ENCODE results near the gene LARP1.
"Not testable (repeated sequence)": the region's sequence is repeated elsewhere in the genome, so short reads cannot be mapped to it uniquely, and the experiment has no call there.

Gene LARP1

DNA sequence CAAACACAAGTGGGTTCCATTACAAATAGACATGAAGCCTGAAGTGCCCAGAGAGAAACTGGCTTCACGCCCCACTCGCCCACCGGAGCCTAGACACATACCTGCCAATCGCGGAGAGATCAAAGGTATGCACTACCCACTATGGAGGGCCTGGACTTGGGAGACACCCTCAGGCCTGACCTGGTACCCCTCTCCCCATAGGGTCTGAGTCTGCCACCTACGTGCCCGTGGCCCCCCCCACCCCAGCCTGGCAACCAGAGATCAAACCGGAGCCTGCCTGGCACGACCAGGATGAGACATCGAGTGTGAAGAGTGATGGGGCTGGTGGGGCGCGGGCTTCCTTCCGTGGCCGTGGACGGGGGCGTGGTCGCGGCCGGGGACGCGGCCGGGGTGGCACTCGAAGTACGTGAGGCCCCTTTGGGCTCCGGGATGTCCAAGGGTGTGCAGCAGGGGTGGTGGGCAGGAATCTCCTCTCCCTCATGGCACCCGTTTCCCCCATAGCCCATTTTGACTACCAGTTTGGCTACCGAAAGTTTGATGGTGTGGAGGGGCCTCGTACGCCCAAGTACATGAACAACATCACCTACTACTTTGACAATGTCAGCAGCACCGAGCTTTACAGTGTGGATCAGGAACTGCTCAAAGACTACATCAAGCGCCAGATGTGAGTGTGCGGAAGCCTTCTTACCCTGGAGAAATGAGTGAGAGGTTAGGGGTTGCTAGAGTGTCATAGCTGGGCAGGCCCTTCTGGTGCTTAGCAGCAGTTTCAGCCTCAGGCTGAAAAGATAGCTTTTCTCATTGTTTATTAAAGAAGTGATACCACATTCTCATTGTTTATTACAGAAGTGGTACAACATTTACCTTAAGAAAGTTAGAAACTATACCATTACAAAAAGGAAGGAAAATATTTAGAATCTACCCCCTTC, 38.7 kb downstream of the LARP1 start:
- DNase-seq (ENCODE audit: low read depth in 3 of 3), result no peak

DNA sequence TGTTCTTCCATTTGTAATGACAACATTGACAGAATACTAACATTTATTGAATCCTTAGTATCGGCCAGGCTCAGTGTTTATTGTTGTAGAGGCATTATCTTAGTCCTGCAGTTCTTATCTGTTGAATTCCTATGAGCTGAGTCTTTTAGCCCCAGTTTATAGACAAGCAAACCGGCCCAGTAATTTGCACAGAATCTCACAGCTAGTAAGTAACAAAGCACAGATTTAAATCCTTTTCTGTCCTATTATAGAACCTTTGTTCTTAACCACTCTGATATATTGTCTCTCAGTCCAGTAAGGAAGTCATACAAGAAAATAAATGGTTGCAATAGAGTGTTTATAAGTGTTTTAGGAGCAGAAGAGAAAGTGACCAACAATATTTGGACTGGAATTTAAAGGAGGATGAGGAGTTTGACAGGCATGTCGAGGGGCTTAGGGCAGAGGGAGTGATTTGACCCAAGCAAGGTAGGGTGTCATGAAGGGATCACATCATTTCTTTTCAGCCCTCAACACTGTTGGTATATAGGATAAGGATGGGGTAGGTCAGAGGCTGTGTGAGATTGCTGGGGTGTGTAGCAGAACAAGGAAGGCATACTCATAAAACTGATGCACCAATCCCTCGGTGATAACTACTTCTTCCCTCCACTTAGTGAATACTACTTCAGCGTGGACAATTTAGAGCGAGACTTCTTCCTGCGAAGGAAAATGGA, 39.5 kb downstream of the LARP1 start:
- DNase-seq (ENCODE audit: low read depth in 3 of 3), result no peak

DNA sequence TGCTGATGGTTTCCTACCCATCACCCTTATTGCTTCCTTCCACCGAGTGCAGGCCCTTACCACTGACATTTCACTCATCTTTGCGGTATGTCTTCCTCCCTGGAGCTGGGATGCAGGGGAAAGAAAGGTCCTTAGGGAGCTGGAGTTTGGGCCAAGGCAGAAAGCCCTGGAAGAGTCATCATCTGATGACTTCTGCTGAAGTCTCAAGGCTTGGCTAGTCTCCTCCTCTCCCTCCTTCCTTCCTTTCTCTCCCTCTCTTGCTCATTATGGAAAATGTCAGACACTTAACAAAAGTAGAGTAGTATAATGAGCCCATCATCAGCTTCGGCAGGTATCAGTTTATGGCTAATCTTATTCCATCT, 40.0 kb downstream of the LARP1 start:
- no peak for DNase-seq (ENCODE audit: low read depth in 3 of 3)

DNA sequence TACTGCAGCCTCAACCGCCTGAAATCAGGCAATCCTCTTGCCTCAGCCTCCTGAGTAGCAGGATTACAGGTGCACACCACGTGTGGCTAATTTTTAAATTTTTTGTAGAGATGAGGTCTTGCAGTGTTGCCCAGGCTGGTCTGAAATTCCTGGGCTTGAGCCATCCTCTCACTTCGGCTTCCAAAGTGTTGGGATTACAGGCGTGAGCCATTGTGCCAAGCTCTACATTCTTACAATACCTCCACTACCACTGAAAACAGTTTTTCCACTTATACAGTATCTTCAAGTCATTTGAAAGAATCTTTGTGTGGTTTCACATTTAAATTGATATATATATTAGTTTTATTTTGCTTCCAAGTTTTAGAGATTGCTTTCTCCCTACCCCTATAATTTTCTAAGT, 42.6 kb downstream of the LARP1 start:
- DNase-seq (ENCODE audit: low read depth in 3 of 3), result no peak

DNA sequence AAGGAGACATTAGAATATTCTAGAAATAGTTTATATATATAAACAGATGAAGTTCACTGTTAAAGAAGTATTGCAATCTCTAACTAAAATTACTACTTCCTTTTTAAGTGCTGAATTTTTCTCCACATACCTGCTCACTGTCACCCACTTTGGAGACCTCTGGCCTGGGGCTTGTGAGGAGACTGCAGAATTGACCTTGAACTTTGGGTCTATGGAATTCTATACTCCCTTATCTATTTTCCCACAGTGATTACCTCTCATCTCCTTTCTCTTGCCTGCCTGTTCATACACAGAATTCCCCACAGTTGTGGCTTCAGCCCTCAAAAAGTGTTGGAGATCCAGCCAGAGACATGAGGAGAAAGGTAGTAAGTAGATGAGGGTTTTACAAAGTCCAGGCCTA, 45.4 kb downstream of the LARP1 start:
- DNase-seq (ENCODE audit: low read depth in 3 of 3), result no peak

DNA sequence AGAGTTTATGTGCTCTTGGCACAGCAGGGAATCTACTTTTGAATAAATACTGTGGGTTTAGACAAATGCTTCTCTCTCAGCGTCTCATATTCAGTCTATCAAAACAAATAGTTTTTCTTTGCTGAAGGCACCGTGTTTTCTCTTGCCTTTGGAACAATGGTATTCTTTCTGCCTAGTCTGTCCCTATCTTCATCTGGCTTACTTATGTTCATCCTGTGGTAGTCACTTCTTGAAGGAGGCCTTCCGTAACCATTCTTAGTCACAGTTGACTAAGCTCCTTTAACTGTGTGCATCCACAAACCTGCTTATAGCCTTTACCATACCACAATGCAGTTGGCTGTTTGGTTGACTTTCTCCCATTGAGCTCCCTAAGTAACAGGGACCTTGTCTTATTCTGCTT, 45.9 kb downstream of the LARP1 start:
- DNase-seq (ENCODE audit: low read depth in 3 of 3), result no peak

DNA sequence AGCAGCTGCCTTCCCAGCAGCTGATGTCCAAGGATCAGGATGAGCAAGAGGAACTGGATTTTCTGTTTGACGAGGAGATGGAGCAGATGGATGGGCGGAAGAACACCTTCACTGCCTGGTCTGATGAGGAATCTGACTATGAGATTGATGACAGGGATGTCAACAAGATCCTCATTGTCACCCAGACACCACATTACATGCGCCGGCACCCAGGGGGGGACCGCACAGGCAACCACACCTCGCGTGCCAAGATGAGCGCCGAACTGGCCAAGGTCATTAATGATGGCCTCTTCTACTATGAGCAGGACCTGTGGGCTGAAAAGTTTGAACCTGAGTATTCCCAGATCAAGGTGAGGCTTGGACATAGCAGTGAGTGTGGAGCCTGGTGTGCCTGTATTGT, 46.9 kb downstream of the LARP1 start:
- DNase-seq (ENCODE audit: low read depth in 3 of 3), result no peak

DNA sequence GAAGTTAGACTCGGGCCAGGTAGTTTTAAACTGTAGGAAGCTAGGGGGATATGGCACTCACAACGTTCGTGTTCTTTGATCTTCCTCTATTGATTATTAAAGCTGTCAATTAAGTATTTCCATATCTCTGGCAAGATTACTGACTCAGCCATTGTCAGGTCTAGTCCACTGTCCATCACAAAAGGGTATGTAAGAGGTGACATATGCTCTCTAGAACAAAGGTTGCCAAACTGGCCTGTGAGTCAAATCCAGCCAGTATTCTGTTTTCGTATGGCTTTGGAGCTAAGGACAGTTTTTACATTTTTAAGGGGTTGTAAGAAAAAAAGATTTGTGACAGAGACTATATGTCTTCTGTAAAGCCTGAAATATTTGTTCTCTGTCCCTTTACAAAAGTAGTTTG, 51.0 kb downstream of the LARP1 start:
- DNase-seq (ENCODE audit: low read depth in 3 of 3), result no peak

DNA sequence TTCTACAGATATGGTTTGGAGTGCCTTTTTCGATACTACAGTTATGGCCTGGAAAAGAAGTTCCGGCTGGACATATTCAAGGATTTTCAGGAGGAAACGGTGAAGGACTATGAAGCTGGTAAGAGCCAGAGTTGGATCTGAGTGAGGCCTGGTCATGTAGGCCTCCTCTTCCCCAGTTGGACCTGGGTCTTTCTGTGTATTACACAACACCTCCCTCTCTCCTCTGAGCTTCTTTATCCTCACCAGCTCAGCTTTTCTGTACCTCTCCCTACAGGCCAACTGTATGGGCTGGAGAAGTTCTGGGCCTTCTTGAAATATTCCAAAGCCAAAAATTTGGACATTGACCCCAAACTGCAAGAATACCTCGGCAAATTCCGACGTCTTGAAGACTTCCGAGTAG, 56.1 kb downstream of the LARP1 start:
- no peak for DNase-seq (ENCODE audit: low read depth in 3 of 3)

DNA sequence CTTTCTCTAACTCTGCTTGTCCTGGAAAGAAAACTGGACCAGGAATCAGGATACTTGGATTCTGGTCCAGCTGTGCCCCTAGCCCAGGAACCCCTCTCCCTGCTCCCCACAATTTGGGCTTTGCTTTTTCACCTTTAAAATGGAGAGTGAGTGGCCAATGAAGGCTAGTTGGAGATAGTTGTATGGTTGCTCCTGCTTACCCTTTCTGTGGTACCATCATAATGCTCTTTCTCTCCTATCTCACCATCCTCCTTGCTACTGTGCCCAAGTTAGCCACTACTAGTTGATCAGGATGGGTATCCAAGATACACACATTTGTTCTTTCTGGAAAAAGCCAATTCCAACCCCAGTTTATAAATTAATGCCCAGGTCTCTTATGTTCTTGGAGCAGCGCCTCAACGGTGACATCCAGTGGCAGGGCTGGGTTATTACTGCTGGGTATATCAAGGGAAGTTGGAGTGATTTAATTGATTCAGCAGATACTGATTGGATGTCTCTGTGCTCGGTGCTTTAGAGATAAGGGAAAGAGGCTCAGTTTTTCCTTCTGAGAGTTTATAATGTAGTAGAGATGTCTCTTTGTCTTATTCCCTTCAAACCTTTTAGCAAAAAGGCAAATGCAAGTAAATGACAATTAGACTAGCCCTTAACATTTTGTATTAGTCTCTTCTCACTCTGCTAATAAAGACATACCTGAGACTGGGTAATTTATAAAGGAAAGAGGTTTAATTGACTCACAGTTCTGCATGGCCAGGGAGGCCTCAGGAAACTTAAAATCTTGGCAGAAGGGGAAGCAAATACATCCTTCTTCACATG, 56.7 kb downstream of the LARP1 start:
- DNase-seq (ENCODE audit: low read depth in 3 of 3), result peak; percentile 28 to 57 (median 34)

DNA sequence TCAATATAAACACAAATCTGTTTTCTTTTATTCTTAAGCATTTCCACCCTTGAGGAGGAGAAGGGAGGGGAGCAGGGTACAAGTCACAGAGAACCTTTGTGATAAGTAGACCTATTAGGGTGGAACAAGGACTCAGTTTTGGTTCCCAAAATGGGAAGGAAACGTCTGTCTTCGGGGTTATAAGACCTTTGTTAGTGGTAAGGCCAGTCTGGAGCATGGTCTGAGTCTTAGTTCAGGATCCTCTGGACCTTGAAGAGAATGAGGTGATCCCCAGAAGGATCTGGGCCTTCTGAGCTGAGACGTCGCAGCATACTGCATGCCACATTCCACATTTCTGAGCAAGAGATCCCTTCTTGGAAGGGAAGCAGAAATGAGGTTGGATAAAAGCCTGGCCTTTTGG, 58.0 kb downstream of the LARP1 start:
- DNase-seq (ENCODE audit: low read depth in 3 of 3), result no peak

DNA sequence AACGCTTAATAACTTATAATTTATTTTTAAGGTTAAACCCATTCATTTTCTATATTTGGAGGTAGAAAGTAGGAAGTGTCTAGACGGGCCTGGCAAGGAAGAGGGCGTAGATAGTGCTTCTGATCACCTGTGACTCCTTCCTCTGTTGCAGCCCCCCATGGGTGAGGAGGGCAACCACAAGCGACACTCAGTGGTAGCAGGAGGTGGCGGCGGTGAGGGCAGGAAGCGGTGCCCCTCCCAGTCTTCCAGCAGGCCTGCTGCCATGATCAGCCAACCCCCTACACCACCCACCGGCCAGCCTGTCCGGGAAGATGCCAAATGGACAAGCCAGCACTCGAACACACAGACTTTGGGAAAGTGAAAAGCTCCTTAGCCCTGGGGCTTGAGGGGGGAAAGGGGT, 58.6 kb downstream of the LARP1 start:
- DNase-seq (ENCODE audit: low read depth in 3 of 3), result no peak

DNA sequence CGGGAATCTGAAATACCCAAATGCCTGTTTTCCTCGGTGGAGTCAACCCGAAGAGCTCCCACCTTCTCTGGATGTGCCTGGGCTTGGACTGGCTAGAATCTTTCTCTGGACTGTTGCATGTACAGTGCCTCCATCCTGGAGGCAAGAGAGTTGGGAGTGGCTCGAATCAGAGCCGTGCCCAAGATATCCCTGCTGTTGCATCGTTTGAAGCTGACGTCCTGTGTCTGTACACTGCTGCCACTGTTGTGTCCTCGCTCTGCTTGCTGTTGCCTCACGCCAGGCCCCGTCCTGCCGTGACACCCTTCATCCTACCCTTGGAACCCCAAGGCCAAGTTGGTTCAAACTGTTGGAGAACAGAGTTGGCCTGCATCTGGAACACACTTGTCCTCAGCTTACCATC, 59.8 kb downstream of the LARP1 start:
- no peak for DNase-seq (ENCODE audit: low read depth in 3 of 3)

DNA sequence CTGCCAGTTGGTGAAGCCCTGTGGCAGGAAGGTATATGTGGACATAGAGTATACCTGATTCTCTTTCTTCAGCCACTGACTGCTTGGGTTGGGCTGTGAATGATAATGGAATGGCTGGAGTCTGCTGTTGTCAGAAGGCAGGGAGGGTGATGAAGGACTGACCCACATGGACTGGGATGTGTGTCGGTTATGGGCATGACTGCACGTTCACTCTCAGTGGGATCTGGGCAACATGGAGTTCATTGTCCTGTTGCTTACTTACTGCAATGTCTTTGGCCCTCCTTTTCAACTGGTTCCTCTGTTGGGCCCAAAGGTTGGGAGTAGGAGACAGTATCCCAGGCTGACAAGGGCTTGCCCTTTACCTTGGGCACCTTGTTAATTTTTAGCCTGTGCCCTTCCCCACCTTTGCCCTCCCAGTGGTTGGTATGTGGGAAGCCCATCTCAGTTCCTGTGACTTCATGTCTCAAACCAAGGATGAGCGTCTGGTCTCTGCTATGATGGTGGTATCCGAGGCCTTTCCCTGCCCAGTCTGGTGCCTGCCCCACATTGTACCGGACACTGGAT, 60.6 kb downstream of the LARP1 start:
- no peak for DNase-seq (ENCODE audit: low read depth in 3 of 3)

DNA sequence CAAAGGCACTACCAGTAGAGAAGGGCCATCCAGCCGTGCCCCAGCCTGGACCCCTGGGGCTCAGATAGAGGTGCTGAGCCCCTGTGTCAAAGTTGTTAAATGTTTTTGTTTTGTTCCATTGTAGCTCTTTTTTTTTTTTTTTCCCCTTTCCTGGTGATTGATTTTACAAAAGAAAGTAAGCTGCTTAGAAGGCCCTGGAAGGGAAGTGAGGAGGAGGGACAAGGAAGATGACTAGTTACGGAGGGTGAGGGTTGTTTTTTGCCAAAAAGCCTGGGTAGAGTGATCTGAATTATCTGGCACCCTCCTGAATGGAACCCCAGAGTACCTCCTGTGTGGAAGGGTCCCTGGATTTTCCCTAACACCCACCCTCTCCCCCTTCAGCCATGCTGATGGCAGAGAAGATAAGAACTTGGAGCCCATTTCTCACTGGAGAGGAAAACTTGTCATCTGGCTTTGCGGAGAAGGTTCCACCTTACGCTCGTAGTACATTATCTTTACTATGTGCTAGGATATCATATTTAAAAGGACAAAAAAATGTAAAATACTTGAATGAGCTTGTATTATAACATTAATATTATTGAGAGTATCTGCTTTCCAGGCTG, 61.8 kb downstream of the LARP1 start:
- DNase-seq (ENCODE audit: low read depth in 3 of 3), result no peak

DNA sequence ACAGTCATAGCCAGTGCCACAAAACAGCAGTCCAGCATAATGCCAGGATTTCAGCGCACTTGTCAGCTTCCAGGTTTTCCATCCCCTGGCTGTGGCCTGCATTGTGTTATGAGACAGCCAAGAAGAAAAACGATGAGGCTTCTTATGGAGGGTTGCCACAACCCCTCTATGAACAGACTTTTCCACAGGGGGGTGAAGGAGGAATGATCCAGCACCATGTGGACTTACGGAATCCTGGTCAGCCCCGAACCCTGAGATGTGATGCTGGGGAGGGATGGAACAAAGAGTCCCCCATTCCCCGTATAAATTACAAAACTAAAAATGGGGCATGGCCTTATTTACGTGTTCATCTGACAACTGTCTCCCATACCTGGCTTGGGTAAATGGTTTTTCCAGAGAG, 62.6 kb downstream of the LARP1 start:
- no peak for DNase-seq (ENCODE audit: low read depth in 3 of 3)

DNA sequence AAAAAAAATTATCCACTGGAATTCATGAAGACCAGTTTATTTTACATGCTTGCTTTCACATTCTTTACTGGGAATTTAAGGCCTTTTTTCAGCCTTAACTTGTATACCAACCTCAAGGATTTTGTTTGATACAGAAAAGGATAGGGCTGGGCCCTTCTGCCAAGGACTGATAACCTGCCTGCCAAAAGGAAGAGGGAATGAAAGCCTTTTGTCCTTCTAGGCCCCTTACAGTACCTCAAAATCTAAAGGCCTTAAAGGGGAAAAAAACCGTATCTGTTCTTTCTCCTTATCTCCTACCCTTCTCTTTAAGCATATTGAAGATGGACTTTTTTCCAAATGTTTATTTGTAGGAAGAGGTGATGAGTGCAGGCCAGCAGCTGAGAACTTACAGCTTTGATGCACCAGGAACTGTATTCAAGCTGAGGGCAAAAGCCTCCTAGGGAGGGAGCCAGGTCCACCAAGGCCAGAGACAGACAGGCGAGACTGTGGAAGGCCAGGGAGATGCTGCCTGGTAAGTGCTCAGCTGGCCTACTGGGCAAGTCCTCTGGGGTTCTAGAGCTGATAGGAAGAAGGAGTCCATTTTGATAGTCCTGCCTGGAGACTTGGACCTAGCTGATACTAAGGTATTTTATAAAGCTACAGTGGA, 63.4 kb downstream of the LARP1 start:
- DNase-seq (ENCODE audit: low read depth in 3 of 3), result no peak

DNA sequence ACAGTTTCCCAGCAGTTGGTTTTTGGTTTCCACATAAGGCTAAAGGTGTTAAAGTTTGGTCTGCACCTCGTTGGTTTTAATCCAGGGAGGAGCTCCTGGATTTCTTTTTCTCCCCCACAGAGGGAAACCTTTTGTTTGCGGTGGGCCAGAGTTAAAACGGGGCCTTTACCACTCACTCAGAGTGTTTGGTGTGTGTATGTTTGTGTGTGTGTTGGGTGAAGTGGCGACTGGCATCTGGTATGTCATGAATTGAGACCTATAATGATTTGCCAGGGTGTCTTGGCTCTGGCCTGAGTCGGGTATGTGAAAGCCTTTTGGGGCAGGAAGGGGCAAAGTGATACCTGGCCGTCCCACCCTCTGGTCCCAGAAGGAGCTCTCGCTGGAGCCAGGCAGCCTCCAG, 64.4 kb downstream of the LARP1 start:
- no peak for DNase-seq (ENCODE audit: low read depth in 3 of 3)

DNA sequence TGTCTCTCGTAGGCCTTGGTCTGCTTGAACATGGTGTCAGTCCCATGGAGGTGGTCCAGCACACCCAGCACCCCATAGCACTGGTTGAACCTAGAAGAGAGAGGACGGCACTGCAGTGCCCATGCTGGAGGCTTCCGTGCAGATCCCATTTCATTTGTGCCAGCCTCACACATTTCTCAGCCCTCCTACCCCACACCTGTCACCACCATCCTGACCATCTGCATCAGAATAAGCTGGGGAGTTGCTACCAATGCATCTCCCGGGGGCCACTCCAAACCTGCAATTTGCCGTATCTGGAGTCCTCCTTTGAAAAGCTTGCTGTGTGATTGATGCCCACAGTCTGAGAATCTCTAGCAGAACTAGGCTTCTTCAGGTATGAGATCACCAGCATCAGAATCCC, 65.2 kb downstream of the LARP1 start:
- no peak for DNase-seq (ENCODE audit: low read depth in 3 of 3)

DNA sequence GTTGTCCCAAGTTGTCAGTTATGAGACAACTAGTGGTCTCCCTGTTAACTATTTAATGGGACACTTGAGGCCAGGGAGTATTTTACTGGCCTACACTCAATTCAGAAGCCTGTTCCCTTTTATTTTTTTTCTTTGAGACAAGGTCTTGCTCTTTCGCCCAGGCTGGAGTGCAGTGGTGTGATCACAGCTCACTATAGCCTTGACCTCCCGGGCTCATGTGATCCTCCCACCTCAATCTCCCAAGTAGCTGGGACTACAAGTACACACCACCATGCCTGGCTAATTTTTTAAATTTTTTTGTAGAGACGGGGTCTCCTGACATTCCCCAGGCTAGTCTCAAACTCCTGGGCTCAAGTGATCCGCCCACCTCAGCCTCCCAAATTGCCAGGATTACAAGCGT, 67.7 kb downstream of the LARP1 start:
- DNase-seq (ENCODE audit: low read depth in 3 of 3), result not testable (repeated sequence)

DNA sequence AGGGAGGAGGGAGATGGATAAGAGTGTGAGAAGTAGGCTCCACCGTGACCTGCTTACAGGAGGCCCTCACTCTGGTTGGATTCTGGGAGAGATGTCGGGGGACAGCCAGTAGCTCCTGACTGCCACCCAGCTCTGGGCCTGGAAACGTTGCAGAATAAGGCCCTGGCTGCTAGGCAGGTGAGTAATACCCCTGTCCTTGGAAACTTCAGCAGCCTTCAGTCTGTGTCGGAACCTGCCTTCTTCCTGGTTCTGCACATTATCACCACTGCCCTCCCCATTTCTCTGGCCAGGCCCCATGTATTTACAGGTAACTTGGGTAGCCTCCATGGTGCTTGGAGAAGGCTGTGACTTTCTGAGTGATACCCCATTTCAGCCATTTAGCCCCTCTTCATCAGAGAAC, 68.4 kb downstream of the LARP1 start:
- DNase-seq (ENCODE audit: low read depth in 3 of 3), result no peak
